SW 1271 (cell line): Measurements from ENCODE around the gene NCKAP5.

ENCODE experiments used
- DNase-seq, 2 experiments: peaks; one replicate each; lab custom pipeline; 2025; lab: John Stamatoyannopoulos, UW

Gene NCKAP5

GRCh38 chr2:132754867-132755472 lies 813.3 kb downstream of the NCKAP5 start:
- DNase-seq, result no peak

GRCh38 chr2:132754392-132754791 lies 813.9 kb downstream of the NCKAP5 start:
- no peak for DNase-seq

GRCh38 chr2:132752421-132753206 lies 815.6 kb downstream of the NCKAP5 start:
- DNase-seq, result no peak

- DNase-seq, result no peak
Observed at GRCh38 chr2:132751836-132752235, 816.4 kb downstream of the NCKAP5 start.

DNA sequence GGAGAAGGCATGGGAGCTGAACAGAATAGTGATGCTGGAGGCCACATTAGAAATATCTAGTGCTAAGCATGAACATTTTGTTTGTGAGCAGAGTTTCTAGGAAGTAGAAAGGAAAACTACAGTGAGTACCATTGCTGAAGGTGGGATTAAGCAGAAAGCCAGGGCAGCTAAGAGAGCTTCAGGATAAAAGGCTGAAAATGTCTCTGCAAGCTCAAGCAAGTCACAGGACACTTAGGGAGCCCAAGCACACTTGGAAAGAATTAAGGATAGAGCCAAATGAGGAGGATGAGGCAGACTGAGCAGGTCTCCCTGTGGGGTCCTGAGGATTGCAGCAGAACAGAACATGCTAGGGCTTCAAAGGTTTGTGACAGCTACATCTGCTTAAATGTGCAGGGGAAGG lies 817.7 kb downstream of the NCKAP5 start:
- DNase-seq, result no peak

- no peak for DNase-seq
Observed at GRCh38 chr2:132747046-132747445, 821.2 kb downstream of the NCKAP5 start.

DNA sequence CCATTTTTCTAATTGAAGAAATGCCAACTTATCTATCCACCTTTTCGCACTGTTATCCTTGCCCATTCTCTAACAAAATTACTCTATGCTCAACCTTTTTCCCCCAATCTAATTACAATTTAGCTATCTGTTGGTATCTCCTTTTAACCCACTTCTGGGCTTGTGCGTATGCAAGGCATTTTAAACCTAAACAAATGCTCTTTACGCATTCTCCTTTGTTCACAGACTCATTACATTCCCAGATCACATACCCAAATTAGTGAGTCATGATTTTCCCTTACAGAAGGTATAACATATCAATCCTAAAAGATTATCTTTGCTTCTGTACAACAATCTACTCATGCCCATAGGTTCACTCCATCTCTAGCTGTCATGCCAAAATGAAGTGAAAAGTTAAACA lies 826.5 kb downstream of the NCKAP5 start:
- no peak for DNase-seq

DNA sequence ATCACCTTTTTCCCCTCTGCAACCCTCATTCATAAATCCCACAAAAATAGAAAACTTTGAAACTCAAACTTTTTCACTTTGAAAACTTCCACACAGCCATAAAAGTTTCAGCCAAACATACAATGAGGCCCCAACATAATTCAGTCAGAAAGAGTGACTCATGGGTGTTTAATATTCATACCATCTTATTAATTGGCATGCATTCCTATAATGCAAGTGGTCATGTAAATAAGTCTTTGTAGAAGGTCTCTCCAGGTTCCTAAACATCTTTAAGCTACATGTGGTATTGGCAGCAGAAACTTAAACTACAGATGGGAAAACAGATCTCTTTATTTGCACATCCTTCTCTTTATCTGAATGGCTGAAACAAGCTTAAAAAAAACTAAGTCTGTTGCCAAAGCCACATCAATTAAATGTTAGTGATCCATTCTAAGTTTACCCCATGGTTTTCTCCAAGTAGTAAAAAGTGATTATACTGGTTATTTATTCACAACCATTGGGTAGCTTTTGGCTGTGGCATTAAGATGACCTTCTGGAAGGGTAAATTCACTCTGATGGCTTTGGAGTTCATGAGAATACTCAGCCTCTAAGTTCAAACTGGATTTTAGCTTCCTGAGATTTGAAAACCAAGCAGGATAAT lies 828.1 kb downstream of the NCKAP5 start:
- no peak for DNase-seq

- DNase-seq, result no peak
Observed at GRCh38 chr2:132738223-132738622, 830.0 kb downstream of the NCKAP5 start.

GRCh38 chr2:132736059-132736458 lies 832.2 kb downstream of the NCKAP5 start:
- no peak for DNase-seq

GRCh38 chr2:132734961-132735360 lies 833.3 kb downstream of the NCKAP5 start:
- DNase-seq, result no peak

DNA sequence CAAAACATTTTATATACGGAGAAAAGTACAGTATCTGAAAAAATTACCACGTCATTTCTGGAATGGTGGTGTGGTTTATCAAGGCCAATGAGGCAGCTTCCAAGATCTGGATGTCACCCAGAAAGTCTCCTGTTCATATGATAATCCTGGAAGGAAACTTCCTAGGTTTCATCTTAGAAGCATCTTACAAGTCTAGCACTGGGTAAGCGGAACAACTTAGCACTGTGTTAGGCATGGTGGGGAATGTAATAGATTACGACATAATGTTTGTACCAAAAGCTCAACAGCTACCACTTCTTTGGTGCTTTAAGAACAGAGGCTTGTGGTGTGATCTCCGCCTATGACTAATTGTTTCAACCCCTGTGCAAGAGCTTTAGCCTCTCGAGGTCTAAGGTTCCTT lies 835.2 kb downstream of the NCKAP5 start:
- no peak for DNase-seq

DNA sequence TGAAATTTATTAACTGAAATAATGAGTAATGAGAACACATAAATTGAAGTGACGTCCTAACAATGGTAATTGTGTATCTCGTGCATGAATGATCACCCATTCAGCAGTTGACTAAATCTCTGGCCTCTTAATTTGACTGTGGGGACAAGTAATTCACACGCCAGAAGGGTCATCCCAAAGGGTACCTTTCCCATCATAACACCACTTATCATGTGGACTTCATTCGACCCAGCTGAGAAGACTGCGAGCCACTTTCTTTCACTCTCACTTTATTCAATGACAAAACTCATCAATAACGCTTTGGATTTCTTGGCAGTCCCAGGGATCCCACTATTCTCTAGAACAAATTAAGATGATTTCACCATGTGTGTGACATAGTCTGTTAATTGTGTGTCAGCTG lies 835.6 kb downstream of the NCKAP5 start:
- DNase-seq, result no peak

DNA sequence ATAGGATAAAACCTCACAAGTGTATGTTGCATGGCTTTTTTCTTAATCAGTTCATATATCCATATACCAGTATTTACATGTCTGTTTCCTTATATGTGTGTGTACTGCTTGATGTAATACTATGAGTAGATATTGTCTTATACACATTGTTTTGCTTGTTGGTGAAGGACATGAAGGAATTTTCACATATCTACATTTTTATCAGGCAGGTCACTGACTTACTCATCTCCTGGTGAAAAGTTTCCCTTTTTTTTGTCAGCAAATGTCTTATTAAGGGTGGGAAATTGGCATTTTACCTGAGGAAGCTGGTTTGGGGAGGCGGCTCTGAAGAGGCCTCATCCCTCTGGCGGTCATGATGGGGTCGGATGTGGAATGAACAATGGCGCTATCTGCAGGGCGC lies 836.8 kb downstream of the NCKAP5 start:
- no peak for DNase-seq

GRCh38 chr2:132730611-132731010 lies 837.7 kb downstream of the NCKAP5 start:
- DNase-seq, result no peak

- no peak for DNase-seq
Observed at GRCh38 chr2:132729522-132729921, 838.7 kb downstream of the NCKAP5 start.

- no peak for DNase-seq
Observed at GRCh38 chr2:132726155-132726554, 842.1 kb downstream of the NCKAP5 start.

- DNase-seq, result no peak
Observed at GRCh38 chr2:132725748-132726147, 842.5 kb downstream of the NCKAP5 start.

- no peak for DNase-seq
Observed at GRCh38 chr2:132725148-132725547, 843.1 kb downstream of the NCKAP5 start.

DNA sequence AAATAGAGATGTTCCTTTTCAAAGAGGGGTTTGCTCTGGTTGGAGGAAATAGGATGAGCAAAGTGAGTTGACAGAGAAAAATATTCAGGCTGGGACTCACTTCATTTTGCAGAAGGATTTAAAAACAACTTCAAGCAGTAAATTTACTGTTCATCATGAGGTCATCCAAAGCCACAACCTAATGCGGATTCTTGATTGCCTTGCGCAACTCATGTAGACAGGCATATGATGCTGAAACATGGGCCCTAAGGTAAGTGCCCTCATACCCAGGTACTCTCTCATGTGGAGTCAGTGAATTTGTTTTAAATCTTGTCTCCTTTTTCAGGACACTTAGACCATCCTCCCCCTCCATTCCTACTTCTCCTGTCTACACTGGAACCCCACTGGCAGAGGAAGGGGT lies 846.3 kb downstream of the NCKAP5 start:
- DNase-seq, result no peak

DNA sequence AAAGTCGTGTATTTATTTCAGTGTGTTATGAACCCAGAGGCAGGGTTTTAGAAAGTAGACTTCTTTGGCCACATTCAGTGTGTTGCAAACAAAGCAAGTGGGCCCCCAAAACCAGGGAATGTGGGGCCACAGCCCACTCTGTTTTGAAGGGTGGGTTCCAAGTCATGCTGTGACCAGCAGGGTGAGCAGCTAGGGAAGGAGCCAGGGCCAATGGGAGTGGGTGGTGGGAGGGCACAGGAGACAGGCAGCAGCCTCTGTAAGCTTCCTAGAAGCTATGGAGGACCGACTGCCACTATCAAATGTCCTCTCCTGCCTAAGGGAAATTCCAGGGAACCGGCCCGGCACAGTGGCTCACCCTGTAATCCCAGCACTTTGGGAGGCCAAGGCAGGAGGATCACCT lies 847.9 kb downstream of the NCKAP5 start:
- DNase-seq, result no peak

GRCh38 chr2:132719480-132719879 lies 848.8 kb downstream of the NCKAP5 start:
- no peak for DNase-seq

- no peak for DNase-seq
Observed at GRCh38 chr2:132716954-132717353, 851.3 kb downstream of the NCKAP5 start.
